ENCODE measurements around the gene NOL4L.

Gene NOL4L

GRCh38 chr20:32585011-32585585 lies at the start of gene NOL4L:
Gene NOL4L (minus strand): TSS chr20:32585333. CDS start chr20:32584890, 443 bp downstream.
- DNase-seq (ENCODE audit: low read depth in 2 of 2), result no peak

GRCh38 chr20:32634041-32634805 lies 49.1 kb upstream of the NOL4L start:
- no peak for DNase-seq (ENCODE audit: low read depth in 2 of 2)

GRCh38 chr20:32632461-32633354 lies 47.6 kb upstream of the NOL4L start:
- no peak for DNase-seq (ENCODE audit: low read depth in 2 of 2)

- DNase-seq (ENCODE audit: low read depth in 2 of 2), result no peak
Observed at GRCh38 chr20:32631933-32632460, 46.9 kb upstream of the NOL4L start.

- no peak for DNase-seq (ENCODE audit: low read depth in 2 of 2)
Observed at GRCh38 chr20:32629813-32630212, 44.7 kb upstream of the NOL4L start.

GRCh38 chr20:32628960-32629530 lies 43.9 kb upstream of the NOL4L start:
- no peak for DNase-seq (ENCODE audit: low read depth in 2 of 2)

- DNase-seq (ENCODE audit: low read depth in 2 of 2), result no peak
Observed at GRCh38 chr20:32626859-32627636, 41.9 kb upstream of the NOL4L start.

- DNase-seq (ENCODE audit: low read depth in 2 of 2), result no peak
Observed at GRCh38 chr20:32626407-32626806, 41.3 kb upstream of the NOL4L start.

GRCh38 chr20:32625996-32626395 lies 40.9 kb upstream of the NOL4L start:
- DNase-seq (ENCODE audit: low read depth in 2 of 2), result no peak

GRCh38 chr20:32624687-32625345 lies 39.7 kb upstream of the NOL4L start:
- no peak for DNase-seq (ENCODE audit: low read depth in 2 of 2)

- DNase-seq (ENCODE audit: low read depth in 2 of 2), result no peak
Observed at GRCh38 chr20:32623667-32624157, 38.6 kb upstream of the NOL4L start.

GRCh38 chr20:32622585-32623468 lies 37.7 kb upstream of the NOL4L start:
- no peak for DNase-seq (ENCODE audit: low read depth in 2 of 2)

GRCh38 chr20:32621891-32622584 lies 36.9 kb upstream of the NOL4L start:
- DNase-seq (ENCODE audit: low read depth in 2 of 2), result no peak

GRCh38 chr20:32621071-32621890 lies 36.1 kb upstream of the NOL4L start:
- DNase-seq (ENCODE audit: low read depth in 2 of 2), result no peak

GRCh38 chr20:32619586-32619985 lies 34.5 kb upstream of the NOL4L start:
- no peak for DNase-seq (ENCODE audit: low read depth in 2 of 2)

- DNase-seq (ENCODE audit: low read depth in 2 of 2), result no peak
Observed at GRCh38 chr20:32614772-32615171, 29.6 kb upstream of the NOL4L start.

- no peak for DNase-seq (ENCODE audit: low read depth in 2 of 2)
Observed at GRCh38 chr20:32614303-32614702, 29.2 kb upstream of the NOL4L start.
